GM06990 (cell line): ENCODE measurements around the gene DDX54.

ENCODE experiments used
- DNase-seq: peaks from one replicate; pipeline ENCODE4 v3.0.0-alpha.2; 2011; ENCODE audit not compliant: insufficient read length; ENCODE audit errors: extremely low read depth
- H3K27me3 ChIP-seq: replicated peaks from 2 replicates; pipeline ENCODE4 v1.6.0; 2011; ENCODE audit warnings: low read length; ENCODE audit not compliant: control insufficient read depth, insufficient read depth
- H3K36me3 ChIP-seq: 2 replicates; pipeline ENCODE4 v1.5.1; 2011; ENCODE audit warnings: low read length; ENCODE audit not compliant: control insufficient read depth, insufficient read depth
- H3K4me3 ChIP-seq: replicated peaks from 2 replicates; pipeline ENCODE4 v1.5.1; 2011; ENCODE audit warnings: low read depth, mild to moderate bottlenecking, control low read depth, low read length
- CTCF ChIP-seq: IDR thresholded peaks from 2 replicates; pipeline ENCODE4 v1.5.1; 2011; ENCODE audit warnings: low read length, control low read depth, mild to moderate bottlenecking, inconsistent platforms; ENCODE audit not compliant: insufficient read depth, poor library complexity, severe bottlenecking

Gene DDX54

GRCh38 chr12:113115455-113116126 lies 69.7 kb downstream of the DDX54 start:
- Histone ChIP-seq H3K36me3 (no peaks in the 10 kb centered on the region), H3K27me3 (no peaks in the 10 kb centered on the region; the same call in 1 of the 2 replicates), H3K4me3 (no peak overlapping the region)
- TF ChIP-seq CTCF = no peak
- no peak for DNase-seq

- Histone ChIP-seq H3K4me3 (no peak overlapping the region), H3K27me3 (no peaks in the 10 kb centered on the region; the same call in 1 of the 2 replicates), H3K36me3 (no peaks in the 10 kb centered on the region)
- TF ChIP-seq CTCF = no peak
- DNase-seq = no peak
These were observed 70.7 kb downstream of the DDX54 start for GRCh38 chr12:113114447-113115178.

GRCh38 chr12:113113397-113113796 lies 71.9 kb downstream of the DDX54 start:
- no peak overlapping the region for H3K4me3 ChIP-seq
- TF ChIP-seq CTCF = no peak
- H3K36me3 ChIP-seq = no peaks in the 10 kb centered on the region
- no peak for DNase-seq
- H3K27me3 ChIP-seq = no peaks in the 10 kb centered on the region; the same call in 1 of the 2 replicates

- no peak overlapping the region for H3K4me3 ChIP-seq
- no peak for DNase-seq
- no peaks in the 10 kb centered on the region for H3K36me3 ChIP-seq
- no peaks in the 10 kb centered on the region; the same call in 1 of the 2 replicates for H3K27me3 ChIP-seq
- no peak for TF ChIP-seq CTCF
These were observed 73.0 kb downstream of the DDX54 start for GRCh38 chr12:113112043-113112899.

GRCh38 chr12:113111247-113111646 lies 74.0 kb downstream of the DDX54 start:
- Histone ChIP-seq H3K27me3 (no peaks in the 10 kb centered on the region; the same call in 1 of the 2 replicates), H3K4me3 (no peak overlapping the region), H3K36me3 (no peaks in the 10 kb centered on the region)
- no peak for DNase-seq
- TF ChIP-seq CTCF = no peak
